Measurements from ENCODE around the gene SLC12A1.

The SLC12A1 gene

GRCh38 chr15:48177383-48177765 is 28.7 kb upstream of the SLC12A1 start:
- TF ChIP-seq, protein P1, sequence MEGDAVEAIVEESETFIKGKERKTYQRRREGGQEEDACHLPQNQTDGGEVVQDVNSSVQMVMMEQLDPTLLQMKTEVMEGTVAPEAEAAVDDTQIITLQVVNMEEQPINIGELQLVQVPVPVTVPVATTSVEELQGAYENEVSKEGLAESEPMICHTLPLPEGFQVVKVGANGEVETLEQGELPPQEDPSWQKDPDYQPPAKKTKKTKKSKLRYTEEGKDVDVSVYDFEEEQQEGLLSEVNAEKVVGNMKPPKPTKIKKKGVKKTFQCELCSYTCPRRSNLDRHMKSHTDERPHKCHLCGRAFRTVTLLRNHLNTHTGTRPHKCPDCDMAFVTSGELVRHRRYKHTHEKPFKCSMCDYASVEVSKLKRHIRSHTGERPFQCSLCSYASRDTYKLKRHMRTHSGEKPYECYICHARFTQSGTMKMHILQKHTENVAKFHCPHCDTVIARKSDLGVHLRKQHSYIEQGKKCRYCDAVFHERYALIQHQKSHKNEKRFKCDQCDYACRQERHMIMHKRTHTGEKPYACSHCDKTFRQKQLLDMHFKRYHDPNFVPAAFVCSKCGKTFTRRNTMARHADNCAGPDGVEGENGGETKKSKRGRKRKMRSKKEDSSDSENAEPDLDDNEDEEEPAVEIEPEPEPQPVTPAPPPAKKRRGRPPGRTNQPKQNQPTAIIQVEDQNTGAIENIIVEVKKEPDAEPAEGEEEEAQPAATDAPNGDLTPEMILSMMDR (IDR thresholded peaks at IDR 0.05; ENCODE audit: unreplicated experiment in 3 of 3): no peak
- Mint-ChIP-seq H3K4me1 (peaks cover 16% of the 10 kb centered on the region), H3K27ac (peak overlapping the region; percentile 98 to 99 (median 98)), H3K9me3 (peaks cover 19% of the 10 kb centered on the region), H3K27me3 (ENCODE audit: low read depth) (no peaks in the 10 kb centered on the region), H3K36me3 (ENCODE audit: low read depth) (peaks cover 33% of the 10 kb centered on the region), H3K4me3 (peak overlapping the region; percentile 94 to 97 (median 94))

DNA sequence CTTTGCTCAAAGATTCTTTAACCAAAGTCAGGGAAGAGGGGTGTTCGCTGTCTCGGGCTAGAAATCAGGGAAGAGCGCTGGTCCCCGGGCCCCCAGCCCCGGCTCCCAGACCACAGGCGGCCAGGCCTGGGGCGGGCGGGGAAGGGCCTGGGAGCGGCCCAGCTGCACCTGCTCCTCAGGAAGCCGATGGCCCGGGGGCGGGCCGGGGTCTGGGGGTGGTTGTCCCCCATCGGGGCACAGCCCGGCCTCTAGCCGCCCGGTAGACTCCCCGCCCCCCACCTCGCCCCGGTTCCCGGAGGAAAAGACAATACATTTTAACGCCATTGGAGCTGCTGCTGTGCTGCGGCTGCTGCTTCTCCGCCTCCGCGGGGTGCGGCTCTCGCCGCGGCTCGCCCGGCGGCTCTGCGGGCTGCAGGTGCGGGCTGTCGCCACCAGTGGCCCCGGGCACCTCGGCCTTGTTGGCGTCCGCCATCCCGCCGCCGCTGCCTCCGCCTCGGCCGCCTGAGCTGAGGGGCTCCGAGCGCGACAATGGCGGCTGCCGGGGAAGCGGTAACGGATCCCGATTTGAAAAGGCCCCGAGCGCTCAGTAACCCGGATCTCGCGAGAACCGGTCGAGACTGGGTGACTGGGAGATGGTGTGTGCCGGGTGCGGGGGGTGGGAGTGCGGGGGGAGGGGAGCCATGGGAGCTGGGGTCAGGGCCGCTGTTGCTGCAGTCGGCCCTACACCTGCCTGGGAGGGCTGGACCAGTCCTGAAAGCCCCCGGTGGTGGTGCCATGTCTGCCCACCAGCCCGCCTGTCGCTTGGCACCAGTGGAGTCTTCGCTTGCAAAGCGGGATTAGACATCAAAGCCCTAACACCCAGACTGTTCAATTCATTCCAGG is 28.1 kb upstream of the SLC12A1 start, which contains the start of gene MYEF2:
Gene MYEF2, minus strand, starts transcription at position 530 of the 882 bp plus-strand sequence. Its CDS starts 58 bp downstream, at position 472.
- Mint-ChIP-seq H3K4me1 (peaks cover 16% of the 10 kb centered on the region), H3K36me3 (ENCODE audit: low read depth) (peaks cover 26% of the 10 kb centered on the region), H3K27me3 (ENCODE audit: low read depth) (no peaks in the 10 kb centered on the region), H3K9me3 (peaks cover 14% of the 10 kb centered on the region), H3K4me3 (peak within 1 kb of the TSS; percentile 94 to 97 (median 94)), H3K27ac (peak within 1 kb of the TSS; percentile 98 to 99 (median 98))
- TF ChIP-seq, protein P1 (IDR thresholded peaks at IDR 0.05; ENCODE audit: unreplicated experiment in 3 of 3): no peak

DNA sequence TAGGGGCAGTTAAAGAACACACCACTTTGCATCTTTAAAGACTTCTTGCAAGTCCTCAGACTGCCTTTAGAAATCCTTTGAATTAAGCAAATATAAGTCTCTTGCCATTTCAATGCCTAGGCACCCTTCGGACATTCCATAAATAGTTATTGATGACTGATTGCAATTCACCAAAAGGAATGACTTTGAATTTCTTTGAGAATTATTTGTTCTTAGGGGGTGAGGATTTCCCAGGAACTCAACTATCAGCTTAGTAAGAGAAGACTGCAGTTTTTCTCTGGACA is 27.5 kb upstream of the SLC12A1 start:
- peaks cover 16% of the 10 kb centered on the region for H3K4me1 Mint-ChIP-seq
- H3K27ac Mint-ChIP-seq: peak overlapping the region in 1 of 3 experiments; percentile 67
- H3K4me3 Mint-ChIP-seq: peak overlapping the region; percentile 75 to 87 (median 84)
- H3K9me3 Mint-ChIP-seq: peaks cover 9% of the 10 kb centered on the region
- H3K36me3 Mint-ChIP-seq (ENCODE audit: low read depth): peaks cover 20% of the 10 kb centered on the region
- TF ChIP-seq, protein P1 (IDR thresholded peaks at IDR 0.05; ENCODE audit: unreplicated experiment in 3 of 3): no peak
- no peaks in the 10 kb centered on the region for H3K27me3 Mint-ChIP-seq (ENCODE audit: low read depth)

DNA sequence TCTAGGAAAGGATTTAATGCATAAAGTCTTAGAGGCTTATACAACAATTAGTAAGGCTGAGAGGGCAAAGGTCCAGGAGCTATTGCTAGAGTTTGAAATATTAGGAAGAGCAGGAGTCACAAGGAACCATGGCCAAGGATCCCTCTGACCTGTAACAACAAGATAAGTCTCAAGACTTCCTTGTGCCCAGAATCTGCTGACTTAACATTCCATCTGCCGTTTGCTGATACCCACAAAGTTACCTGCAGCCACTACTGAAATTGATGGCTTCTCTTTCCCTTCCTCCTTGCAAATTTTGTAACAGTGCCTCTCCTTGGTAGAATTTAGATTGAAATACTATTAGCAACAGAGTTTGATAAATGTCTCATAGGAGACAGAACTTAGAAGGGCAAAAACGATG is 23.4 kb upstream of the SLC12A1 start:
- Mint-ChIP-seq H3K36me3 (ENCODE audit: low read depth) (no peaks in the 10 kb centered on the region), H3K4me1 (no peaks in the 10 kb centered on the region), H3K27me3 (ENCODE audit: low read depth) (no peaks in the 10 kb centered on the region), H3K9me3 (no peaks in the 10 kb centered on the region), H3K4me3 (no peak overlapping the region), H3K27ac (no peak overlapping the region)
- TF ChIP-seq, protein P1 (IDR thresholded peaks at IDR 0.05; ENCODE audit: unreplicated experiment in 3 of 3): no peak

DNA sequence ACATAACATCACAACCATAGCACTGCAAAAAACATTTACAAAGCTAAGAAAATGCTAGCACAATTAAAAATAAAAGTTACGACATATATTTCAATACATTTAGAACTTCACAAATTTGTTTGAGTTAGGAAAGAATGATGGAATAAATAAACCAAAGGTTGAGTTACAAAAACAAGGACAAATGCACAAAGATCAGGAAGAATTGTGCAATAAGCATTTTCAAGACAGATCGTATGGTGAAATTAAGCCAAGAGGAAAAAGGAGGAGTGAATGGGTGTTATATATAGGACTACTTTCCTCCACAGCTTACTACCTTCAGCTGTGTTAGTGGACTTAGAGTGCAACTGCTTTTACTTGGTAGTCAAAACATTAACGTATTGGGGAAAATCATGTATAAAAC is 20.6 kb upstream of the SLC12A1 start:
- no peak overlapping the region for H3K4me3 Mint-ChIP-seq
- no peaks in the 10 kb centered on the region for H3K4me1 Mint-ChIP-seq
- TF ChIP-seq, protein P1 (IDR thresholded peaks at IDR 0.05; ENCODE audit: unreplicated experiment in 3 of 3): no peak

DNA sequence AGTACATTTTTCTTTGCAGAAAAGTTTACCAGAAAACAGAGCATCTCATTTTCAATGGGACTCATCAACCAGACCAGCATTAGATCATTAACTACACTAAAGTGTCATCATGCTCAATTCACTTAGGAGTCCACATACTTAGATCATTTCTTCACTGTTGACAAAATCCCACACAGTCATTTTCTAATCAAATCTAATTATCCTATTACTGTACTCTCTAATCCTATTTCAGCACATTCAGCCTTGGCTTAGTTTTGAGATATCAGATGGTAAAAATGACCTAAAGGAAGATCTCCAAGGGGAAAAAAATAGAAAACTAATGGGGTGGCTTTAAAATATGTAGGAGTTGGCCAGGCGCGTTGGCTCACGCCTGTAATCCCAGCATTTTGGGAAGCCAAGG is 19.8 kb upstream of the SLC12A1 start:
- H3K27ac Mint-ChIP-seq: no peak overlapping the region
- no peaks in the 10 kb centered on the region for H3K9me3 Mint-ChIP-seq
- no peaks in the 10 kb centered on the region for H3K36me3 Mint-ChIP-seq (ENCODE audit: low read depth)
- TF ChIP-seq, protein P1 (IDR thresholded peaks at IDR 0.05; ENCODE audit: unreplicated experiment in 3 of 3): no peak
- no peak overlapping the region for H3K4me3 Mint-ChIP-seq
- H3K4me1 Mint-ChIP-seq: no peaks in the 10 kb centered on the region
- H3K27me3 Mint-ChIP-seq (ENCODE audit: low read depth): peaks cover 11% of the 10 kb centered on the region

More for the DNA sequence above, 20.6 kb upstream of the SLC12A1 start:
- Mint-ChIP-seq H3K27ac (no peak overlapping the region), H3K9me3 (no peaks in the 10 kb centered on the region), H3K36me3 (ENCODE audit: low read depth) (no peaks in the 10 kb centered on the region), H3K27me3 (ENCODE audit: low read depth) (peaks cover 4% of the 10 kb centered on the region)

Data from nephron (organoid).